ENCODE data around the gene FBLN7. TPM values are rescaled to one million over a fixed set of nuclear protein-coding genes. Genes with fewer than 3 reads are reported as not detected.

Gene FBLN7
- total and polyA plus RNA-seq, 4 donors, result 0.77 to 7.0 (median 1.9) TPM

GRCh38 chr2:112170495-112170894 lies 32.3 kb downstream of the FBLN7 start:
- DNase-seq, result no peak
- no peak overlapping the region for H3K4me3 ChIP-seq
- WGBS, 2 donors, result 96 to 98% methylated on average over 4 of the region's 4 CpGs
- TF ChIP-seq, protein P1, sequence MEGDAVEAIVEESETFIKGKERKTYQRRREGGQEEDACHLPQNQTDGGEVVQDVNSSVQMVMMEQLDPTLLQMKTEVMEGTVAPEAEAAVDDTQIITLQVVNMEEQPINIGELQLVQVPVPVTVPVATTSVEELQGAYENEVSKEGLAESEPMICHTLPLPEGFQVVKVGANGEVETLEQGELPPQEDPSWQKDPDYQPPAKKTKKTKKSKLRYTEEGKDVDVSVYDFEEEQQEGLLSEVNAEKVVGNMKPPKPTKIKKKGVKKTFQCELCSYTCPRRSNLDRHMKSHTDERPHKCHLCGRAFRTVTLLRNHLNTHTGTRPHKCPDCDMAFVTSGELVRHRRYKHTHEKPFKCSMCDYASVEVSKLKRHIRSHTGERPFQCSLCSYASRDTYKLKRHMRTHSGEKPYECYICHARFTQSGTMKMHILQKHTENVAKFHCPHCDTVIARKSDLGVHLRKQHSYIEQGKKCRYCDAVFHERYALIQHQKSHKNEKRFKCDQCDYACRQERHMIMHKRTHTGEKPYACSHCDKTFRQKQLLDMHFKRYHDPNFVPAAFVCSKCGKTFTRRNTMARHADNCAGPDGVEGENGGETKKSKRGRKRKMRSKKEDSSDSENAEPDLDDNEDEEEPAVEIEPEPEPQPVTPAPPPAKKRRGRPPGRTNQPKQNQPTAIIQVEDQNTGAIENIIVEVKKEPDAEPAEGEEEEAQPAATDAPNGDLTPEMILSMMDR (IDR thresholded peaks at IDR 0.05; ENCODE audit: control extremely low read depth, extremely low read depth), result no peak
- H3K9me3 ChIP-seq (ENCODE audit: control insufficient read depth in 4 of 4, insufficient read depth in 3 of 4, low read length in 3 of 4), result peaks cover 0 to 2% (median 0%) of the 10 kb centered on the region in 4 donors
- no peak overlapping the region for H3K27ac ChIP-seq (ENCODE audit: low read depth in 1 of 2, low read length in 1 of 2)
- ATAC-seq (ENCODE audit: insufficient read depth, low FRiP score), result no peak
- H3K4me1 ChIP-seq (ENCODE audit: control insufficient read depth in 5 of 5, insufficient read depth in 5 of 5, low read length in 5 of 5), result peaks cover 0 to 2% (median 0%) of the 10 kb centered on the region in 5 donors
- no peak overlapping the region for H3K9ac ChIP-seq (ENCODE audit: insufficient read depth in 1 of 2, low read length in 2 of 2)
- H3K27me3 ChIP-seq (ENCODE audit: control insufficient read depth in 3 of 3, insufficient read depth in 3 of 3, low read length in 2 of 3), result no peaks in the 10 kb centered on the region
- H3K36me3 ChIP-seq (ENCODE audit: control insufficient read depth in 4 of 4, insufficient read depth in 4 of 4, low read length in 4 of 4), result no peaks in the 10 kb centered on the region

DNA sequence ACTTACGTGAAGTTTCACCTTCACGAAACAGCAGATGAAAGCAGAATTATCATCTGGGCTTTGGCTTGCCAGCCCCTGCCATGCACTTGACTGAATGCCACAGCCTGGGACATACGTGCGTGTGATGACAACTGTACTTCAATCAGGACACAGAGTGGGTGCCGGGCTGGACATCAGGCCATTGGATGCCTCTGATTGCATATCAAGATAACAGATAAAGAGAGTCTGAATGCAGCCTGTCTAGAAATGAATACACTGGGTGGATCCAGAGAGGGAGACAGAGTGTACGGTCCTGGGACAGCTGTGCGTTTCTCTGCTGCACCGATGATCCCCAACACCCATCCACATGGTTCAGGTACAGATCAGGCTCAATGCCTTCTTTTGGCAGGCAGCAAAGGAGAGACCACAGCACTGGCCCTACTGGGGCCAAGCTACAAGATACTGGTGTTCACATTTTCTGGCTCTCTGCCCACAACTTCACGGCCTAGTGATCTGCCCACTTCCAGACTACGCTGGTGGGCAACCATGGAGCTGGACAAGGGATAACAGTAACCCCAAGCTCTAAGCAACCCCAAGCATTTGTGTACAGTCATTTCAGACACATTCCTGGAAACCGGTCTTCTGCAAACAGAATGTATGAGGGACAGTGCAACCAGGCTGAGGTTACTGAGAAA lies 35.6 kb downstream of the FBLN7 start:
- peaks cover 0 to 2% (median 0%) of the 10 kb centered on the region in 4 donors for H3K36me3 ChIP-seq (ENCODE audit: control insufficient read depth in 4 of 4, insufficient read depth in 4 of 4, low read length in 4 of 4)
- TF ChIP-seq, protein P1 (IDR thresholded peaks at IDR 0.05; ENCODE audit: control extremely low read depth, extremely low read depth), result no peak
- ATAC-seq (ENCODE audit: insufficient read depth, low FRiP score) (no peak), DNase-seq (no peak)
- H3K4me3 ChIP-seq, result no peak overlapping the region
- 92 to 95% methylated on average over 11 of the region's 11 CpGs for WGBS, 2 donors
- no peak overlapping the region for H3K27ac ChIP-seq (ENCODE audit: low read depth in 1 of 2, low read length in 1 of 2)
- H3K27me3 ChIP-seq (ENCODE audit: control insufficient read depth in 3 of 3, insufficient read depth in 3 of 3, low read length in 2 of 3), result no peaks in the 10 kb centered on the region
- peaks cover 0 to 2% (median 0%) of the 10 kb centered on the region in 4 donors for H3K9me3 ChIP-seq (ENCODE audit: control insufficient read depth in 4 of 4, insufficient read depth in 3 of 4, low read length in 3 of 4)
- H3K9ac ChIP-seq (ENCODE audit: insufficient read depth in 1 of 2, low read length in 2 of 2), result no peak overlapping the region
- H3K4me1 ChIP-seq (ENCODE audit: control insufficient read depth in 5 of 5, insufficient read depth in 5 of 5, low read length in 5 of 5), result peaks cover 0 to 2% (median 0%) of the 10 kb centered on the region in 5 donors

DNA sequence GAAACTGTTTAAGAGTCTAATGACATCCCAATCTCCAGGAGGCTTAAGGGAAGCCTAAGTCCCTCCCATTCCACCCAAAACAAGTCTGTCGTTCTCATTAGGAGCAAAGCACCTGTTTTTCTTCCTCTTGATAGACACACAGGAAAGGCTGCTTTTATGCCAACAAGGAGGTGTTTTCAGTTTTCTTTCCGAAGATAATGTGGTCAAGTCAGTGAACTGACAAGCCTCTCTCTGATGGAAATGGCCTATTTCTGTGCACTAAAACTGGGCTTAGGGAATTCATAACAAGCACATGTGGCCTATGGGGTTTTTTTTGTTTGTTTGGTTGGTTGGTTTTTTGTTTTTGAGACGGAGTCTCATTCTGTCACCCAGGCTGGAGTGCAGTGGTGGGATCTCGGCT lies 36.2 kb downstream of the FBLN7 start:
- H3K4me3 ChIP-seq, result no peak overlapping the region
- peaks cover 0 to 2% (median 0%) of the 10 kb centered on the region in 4 donors for H3K9me3 ChIP-seq (ENCODE audit: control insufficient read depth in 4 of 4, insufficient read depth in 3 of 4, low read length in 3 of 4)
- ATAC-seq (ENCODE audit: insufficient read depth, low FRiP score), result no peak
- DNase-seq, result no peak
- H3K36me3 ChIP-seq (ENCODE audit: control insufficient read depth in 4 of 4, insufficient read depth in 4 of 4, low read length in 4 of 4), result peaks cover 0 to 2% (median 0%) of the 10 kb centered on the region in 4 donors
- TF ChIP-seq, protein P1 (IDR thresholded peaks at IDR 0.05; ENCODE audit: control extremely low read depth, extremely low read depth), result no peak
- H3K9ac ChIP-seq (ENCODE audit: insufficient read depth in 1 of 2, low read length in 2 of 2), result no peak overlapping the region
- H3K27ac ChIP-seq (ENCODE audit: low read depth in 1 of 2, low read length in 1 of 2), result no peak overlapping the region
- H3K27me3 ChIP-seq (ENCODE audit: control insufficient read depth in 3 of 3, insufficient read depth in 3 of 3, low read length in 2 of 3), result no peaks in the 10 kb centered on the region
- WGBS, 2 donors, result 79 to 84% methylated on average over 4 of the region's 4 CpGs
- peaks cover 0 to 2% (median 0%) of the 10 kb centered on the region in 5 donors for H3K4me1 ChIP-seq (ENCODE audit: control insufficient read depth in 5 of 5, insufficient read depth in 5 of 5, low read length in 5 of 5)
